Measurements from ENCODE around the gene BARX1. TPM values are rescaled to one million over a fixed set of nuclear protein-coding genes. Genes with fewer than 3 reads are reported as not detected.

The BARX1 gene
- total RNA-seq, 1 experiment from 2014 or later = not detected

DNA sequence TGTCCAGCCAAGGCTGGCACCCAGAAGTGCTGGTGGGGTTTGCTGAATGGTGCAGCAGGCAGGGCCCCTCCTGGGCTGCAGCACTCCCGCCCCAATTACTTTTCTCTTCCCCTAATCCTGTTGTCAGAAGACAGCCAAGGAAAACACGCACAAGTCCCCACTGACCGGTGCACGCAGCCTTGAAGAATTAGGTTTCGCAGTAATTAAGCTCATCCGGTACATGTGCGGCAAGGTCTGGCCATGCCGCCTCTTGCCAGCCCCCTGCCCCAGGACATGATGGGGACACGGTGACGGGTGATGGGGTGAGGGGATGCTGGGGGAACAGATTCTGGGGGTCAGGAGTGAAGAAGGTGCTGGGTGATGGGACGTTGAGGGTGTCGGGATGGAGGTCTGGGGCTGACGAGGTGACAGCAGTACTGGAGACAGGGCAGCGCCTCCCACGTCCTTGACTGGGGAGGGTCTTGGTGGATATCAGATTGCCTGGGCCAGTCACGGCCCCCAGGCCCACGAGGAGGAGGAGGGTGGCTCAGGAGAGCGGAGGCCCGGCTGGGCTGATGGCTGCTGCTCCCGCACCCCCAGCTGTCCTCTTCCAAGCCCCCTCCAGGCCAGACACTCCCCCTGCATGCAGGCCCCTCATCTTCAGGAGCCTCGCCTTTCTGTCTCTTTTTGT lies 34.9 kb downstream of the BARX1 start:
- no peak for DNase-seq (ENCODE audit: low read depth)

DNA sequence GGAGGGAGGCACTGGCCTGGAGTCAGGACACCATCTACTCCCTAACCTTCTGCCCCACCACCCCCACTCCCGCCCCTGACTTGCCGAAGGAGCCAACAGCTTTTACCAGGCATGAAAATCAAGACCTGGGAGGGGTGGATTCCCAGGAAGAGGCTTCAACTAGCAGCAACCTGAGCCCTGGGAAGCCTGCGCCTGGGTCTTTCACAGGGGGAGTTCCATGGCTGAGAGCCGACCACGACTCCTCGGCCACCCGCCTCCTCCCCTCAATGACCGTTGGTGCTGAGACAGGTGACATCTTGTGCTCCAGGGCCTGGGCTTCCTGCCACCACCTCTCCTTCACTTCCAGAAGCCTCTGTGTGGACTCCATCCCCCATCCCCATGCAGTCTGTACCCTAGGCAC lies 37.1 kb downstream of the BARX1 start:
- DNase-seq (ENCODE audit: low read depth) = no peak

DNA sequence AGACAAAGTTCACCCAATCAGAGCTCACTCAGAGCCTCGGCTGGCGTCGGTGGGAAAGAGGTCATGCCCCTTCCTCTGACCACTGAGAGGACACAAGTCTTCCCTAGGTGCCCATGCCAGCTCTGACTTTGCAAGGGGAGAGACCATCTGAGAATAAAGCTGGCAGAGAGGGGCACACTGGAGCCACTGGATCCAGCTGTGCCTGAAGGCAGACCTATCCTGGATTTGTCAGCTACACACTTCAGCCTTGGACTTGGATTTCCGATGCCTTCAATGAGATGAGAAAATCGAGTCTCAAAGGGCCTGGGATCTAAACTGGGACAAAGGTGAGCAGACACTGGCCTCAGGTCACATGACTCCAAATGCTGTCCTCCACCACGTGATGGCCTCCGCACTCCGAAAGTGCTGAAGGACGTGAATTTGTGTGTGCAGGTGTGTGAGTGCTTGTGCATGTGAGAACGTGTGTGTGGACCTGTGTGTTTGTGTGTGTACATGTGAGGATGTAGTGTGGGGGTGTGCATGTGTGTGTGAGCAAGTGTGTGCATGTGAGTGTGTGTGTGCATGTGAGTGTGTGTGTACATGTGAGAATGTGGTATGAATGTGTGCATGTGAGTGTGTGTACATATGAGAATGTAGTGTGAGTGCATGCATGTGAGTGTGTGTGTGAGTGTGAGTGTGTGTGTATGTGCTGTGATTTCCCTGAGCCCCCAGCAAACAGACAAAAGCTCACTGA lies 37.9 kb downstream of the BARX1 start:
- DNase-seq (ENCODE audit: low read depth) = no peak

DNA sequence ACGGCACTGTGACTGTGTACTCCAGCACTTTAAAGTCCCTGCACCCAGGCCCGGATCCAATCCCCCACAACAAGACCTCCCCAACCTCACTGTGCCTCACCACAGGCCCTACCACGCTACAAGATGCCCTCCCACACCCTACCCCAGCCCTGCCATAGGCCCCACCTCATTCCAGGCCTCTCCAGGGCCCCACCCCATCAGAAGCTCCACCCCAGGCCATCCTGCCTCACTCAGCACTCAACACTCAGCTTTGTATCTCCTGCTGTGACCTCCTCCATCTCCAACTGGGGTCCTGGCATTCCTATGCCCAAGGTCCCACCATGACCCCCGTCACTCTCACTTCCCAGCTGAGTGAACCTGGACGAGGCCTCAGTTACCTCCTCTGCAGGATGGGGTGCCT lies 38.8 kb downstream of the BARX1 start:
- no peak for DNase-seq (ENCODE audit: low read depth)

DNA sequence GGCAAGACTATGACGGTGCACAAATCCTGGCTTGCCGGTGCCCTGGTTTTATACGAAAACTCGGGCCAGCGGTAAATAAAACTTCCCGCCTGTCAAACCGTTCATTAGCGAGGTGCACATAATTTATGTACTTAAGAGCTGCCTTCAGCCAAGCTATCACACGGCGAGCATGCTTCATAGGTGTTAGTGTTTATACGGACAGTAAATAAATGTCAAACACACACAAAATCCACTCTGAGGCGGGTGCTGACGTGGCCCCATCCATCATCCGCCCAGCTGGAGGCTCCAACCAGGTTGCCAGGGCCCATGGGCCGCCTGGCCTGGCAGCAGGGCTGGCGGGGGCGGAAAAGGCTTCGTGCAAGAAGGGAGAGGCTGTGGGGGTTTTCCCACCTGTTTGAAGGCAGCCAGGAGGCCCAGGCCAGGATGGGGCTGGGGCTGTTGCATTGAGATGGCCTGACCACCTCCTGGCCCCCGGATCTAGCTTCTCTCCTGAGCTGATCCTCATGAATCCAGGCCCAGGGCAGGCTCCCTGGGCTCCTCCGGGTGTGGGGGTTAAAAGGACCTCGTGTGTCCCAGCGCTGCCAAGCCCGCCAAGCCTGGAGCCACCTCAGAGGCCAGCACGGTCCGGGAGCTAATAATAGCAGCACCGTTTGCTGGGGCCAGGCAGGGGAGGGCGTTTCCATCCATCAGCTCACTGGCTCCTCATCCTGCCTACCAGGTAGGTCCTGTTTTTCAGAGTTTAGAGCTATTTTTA lies 43.2 kb downstream of the BARX1 start:
- DNase-seq (ENCODE audit: low read depth) = no peak

DNA sequence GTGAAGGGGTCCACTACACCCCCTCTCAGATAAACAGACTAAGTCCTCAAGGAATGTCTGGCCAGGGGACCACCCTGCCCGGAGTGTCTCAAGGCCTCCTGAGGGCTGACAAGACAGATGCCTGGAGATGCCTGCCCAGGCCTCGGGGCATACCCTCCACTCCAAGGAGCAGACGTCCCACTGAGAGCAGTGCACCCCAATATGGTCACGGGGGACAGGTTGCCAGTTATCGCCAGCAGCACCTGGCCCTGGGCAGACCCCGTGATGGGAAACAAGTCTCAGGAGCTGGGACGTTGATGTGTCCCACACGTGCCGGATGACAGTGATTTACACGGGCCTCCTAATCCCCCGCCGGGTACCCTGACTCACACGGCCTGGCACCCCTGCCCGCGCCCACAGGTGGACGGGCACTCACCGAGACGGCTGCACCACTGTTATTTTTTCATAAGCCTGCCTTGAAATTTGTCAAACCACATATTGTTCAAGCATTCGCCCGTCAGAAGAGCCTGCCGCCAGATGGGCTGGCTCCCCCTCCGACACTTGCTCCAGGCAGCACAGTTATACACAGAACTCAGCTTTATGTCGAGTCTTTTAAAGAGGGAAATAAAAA lies 43.9 kb downstream of the BARX1 start:
- DNase-seq (ENCODE audit: low read depth) = no peak

DNA sequence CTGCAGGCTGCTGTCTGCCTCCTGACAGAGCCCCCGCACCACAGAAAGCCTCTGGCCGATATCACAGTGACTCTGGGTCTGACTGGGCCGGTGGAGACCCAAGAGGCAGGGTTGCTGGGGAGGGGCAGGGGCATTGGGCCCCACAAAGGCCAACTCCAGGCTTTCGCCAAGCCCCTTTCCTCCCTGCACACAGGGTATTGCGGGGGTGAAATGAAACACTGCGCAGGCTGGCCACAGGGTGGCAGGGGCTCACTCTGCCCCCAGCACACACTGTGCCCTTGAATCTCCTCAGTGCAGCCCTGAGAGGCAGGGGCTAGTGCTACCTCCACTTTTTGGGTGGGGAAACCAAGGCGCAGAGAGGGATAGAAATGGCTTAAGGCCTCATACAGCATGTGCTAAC lies 44.6 kb downstream of the BARX1 start:
- no peak for DNase-seq (ENCODE audit: low read depth)

DNA sequence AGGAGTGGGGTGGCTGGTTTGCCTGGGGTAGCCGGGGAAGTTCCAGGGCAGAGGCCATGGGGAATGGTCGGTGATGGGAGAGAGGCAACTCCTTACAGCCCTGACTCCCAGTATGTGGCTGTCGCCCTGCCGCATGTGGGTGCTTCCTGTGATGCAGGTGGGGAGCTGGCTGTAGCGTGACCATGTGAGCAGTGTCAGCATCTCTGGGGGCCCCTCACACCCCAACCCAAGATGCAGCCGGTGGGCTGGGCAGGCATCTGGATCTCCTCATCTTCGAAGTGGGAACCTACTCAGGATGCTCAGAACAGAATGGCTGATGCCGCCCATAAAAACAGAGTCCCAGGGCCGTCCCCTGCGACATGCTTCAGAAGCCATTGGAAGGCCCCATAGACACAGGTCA lies 45.0 kb downstream of the BARX1 start:
- no peak for DNase-seq (ENCODE audit: low read depth)

DNA sequence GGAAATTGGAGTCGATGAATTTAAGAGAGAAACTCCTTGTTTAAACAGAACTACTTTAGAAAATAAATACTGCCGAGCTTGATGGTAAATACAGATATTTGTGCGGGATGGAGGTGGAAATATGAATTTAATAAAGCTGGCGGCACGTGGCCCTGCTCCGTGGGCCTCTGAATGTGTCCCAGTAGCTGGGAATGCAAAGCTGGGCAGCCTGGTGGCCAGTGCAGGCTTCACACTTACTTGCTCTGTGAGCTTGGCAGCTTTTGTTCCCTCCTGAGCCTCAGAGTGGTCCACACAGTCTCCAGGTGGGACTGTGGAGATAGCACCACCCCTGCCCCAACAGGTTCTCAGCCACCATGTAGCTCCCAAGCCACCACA lies 45.9 kb downstream of the BARX1 start:
- no peak for DNase-seq (ENCODE audit: low read depth)

DNA sequence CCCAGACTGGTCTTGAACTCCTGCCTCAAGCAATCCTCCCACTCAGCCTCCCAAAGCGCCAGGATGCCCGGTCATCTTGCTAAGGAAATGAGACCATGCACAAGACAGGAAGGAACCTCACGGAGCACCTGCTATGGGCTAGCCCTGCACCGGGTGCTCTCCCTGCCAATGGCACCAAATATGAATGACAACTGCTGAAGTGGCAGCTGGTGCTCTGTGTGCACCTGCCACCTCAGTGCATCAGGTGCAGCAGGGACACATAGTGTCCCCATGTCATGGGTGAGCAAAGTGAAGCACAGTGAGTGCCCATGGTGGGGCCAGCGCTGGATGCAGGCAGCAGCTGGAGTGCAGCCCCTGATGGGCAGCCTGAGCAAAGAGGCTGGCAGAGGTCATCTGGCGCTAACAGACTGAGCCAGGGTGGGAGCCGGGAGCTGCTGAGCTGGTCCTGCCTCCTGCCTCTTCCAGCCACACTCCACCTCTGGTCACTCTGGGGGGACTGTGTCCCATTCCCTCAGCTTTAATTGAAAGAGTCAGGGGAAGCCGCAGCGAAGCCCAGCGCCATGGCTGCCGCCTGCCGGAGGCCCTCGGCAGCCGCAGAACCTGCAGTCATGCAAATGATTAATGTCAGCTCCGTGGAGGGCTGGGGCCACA lies 46.4 kb downstream of the BARX1 start:
- DNase-seq (ENCODE audit: low read depth) = no peak

DNA sequence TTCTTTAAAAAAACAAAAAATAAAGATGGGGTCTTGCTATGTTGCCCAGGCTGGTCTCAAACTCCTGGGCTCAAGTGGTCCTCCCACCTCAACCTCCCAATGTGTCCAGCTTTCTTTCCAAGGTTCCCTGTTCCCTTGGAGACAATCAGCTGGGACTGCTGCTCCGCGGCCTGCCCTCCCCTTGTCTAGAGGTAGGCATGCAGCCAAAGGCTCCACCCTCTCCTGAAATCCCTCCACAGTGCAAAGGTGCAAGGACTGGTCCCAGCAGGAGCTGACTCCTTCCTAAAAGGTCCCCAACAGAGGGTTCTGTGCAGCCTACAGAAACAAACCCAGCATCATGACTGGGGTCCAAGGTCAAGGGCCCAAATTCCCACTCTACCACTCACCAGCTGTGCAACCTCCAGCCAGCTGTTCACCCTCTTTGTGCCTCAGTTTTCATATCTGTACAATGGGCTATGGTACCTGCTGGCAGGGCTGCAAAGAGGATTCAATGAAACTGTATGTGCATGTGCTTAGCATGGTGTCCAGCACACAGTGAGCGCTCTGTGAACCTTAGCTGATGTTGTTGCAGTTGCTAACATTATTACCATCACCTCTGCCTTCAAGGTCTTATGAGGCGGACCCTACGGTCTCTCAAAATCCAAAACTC lies 47.5 kb downstream of the BARX1 start:
- no peak for DNase-seq (ENCODE audit: low read depth)

DNA sequence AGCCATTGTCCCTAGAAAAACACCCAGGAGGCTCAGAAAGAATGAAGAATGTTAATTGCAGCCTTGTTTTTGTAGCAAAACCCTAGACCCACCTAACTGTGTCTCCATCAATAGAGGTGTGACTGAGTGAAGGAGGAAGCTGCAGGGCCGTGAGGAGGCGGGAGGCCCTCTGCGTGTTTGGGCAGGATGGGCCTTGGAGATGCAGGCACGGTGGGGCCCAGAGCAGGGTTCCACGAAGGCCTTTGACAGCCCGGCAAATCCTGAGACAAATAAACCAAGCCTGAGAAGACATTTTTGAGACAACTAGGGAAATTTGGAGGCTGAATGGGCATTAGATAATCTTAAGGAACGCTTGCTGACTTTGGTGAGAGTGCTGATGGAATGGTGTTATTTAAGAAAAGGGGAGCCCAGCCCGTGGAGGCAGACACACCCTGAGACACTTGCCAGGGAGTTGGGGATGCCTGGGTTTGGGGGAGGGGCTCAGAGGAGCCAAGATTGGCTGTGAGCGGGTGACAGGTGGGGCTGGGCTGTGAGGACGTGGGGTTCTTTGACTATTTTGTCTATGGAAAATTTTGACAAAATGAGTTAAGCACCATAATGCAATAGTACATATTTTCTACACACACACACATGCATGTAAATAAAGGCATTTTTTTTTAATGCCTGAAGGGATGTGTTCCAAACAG lies 48.8 kb downstream of the BARX1 start:
- DNase-seq (ENCODE audit: low read depth) = no peak

DNA sequence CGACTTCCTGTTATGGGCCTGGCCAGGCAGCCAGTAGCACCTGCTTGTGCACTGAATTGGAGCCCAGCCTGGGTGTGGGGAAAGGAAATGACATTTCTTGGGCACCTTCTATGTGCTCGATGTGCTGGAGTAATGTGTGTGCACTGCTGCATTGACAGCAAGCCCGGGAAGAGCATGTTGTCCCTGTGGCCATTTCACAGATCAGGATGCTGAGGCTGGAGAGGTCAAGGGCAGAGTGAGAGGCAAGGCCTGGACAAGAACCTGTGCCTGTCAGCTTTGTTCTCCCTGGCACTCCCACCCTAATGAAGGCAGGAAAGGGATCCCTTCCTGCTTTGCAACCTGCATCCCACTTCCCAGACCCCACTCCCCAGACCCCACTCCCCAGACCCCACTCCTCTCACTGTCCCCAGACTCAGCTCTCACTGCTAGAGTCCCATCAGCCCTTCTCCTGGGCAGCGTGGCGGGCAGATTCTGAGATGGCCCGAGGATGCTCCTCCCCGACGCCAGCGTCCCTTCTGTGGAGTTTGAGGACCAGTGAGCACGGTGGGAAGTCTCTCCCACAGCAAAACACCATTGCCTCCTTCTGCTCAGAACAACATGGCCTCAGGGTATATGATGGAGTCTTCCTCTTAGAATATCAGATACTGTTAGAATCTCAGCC lies 49.6 kb downstream of the BARX1 start:
- DNase-seq (ENCODE audit: low read depth) = no peak

DNA sequence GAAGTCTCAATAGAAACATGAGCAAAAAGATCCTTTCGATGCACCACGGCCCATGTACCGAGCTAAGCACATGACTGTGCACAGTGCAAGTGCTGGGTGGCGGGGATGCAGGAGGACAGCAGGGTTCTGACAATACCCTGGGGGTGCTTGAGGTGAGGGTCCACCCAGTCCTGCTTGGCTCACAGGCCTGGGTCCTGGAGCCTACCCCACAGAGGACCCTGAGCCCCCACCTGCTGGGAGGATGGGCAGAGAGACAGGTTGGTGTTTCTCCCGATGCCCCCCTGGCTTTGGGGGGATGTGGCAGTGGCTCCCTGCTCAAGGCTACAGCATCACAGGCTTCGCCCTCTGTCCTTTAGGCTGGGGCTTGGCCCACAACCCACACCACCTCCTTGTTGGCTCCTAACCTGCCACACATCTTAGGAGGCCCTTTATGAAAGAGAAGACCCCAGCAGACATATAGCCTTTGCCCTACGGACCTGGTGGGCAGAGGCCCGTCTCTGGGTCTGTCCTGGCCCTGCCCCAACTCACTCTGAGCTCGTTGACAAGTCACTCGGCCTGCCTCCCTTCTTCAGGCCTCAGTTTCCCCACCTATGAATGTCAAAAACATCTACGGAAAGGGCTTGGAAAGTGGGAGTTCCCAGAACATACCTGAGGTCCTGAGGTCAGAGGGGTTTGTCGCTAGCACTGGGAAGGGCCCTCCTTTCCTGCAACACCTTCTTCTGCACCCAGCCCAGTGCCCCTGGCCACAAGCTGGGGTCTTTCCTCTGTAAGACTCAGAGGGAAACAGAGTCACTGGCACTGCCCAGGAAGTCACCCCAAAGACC lies 50.3 kb downstream of the BARX1 start:
- no peak for DNase-seq (ENCODE audit: low read depth)

DNA sequence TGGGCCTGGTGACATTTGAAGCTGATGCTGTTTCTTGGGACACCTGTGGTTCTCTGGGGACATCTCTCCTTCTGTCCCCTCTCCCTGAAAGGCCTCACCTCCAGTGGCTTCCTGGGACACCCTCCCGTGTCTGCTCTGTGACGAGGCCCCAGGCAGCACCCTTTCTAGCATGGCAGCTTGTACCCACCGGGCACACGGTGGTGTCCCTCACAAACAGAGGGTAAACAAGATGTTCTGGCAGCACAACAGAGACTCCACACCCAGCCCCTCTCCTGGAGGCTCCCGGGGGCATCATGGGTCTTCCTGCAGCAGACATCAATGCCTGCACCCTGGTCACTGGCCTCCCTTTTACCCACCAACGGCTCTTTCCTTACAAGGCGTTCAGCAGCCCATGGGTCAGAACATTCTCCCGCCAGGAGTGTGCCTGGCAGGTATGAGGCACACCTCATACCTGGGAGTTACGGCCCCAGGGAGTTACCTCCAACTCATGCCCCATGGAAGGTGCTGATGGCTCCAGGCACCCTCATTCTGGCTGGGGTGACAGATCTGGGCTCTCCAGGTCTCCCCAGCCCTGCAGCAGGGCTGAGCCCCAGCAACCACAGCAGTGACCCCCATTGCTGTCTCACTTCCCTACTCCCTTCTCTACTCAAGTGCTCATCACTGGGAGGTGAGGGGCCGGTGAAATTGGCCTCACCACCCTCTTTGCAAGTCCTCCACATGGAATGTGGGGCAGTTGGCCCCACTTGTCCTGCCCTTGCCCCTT lies 51.1 kb downstream of the BARX1 start:
- DNase-seq (ENCODE audit: low read depth) = no peak

DNA sequence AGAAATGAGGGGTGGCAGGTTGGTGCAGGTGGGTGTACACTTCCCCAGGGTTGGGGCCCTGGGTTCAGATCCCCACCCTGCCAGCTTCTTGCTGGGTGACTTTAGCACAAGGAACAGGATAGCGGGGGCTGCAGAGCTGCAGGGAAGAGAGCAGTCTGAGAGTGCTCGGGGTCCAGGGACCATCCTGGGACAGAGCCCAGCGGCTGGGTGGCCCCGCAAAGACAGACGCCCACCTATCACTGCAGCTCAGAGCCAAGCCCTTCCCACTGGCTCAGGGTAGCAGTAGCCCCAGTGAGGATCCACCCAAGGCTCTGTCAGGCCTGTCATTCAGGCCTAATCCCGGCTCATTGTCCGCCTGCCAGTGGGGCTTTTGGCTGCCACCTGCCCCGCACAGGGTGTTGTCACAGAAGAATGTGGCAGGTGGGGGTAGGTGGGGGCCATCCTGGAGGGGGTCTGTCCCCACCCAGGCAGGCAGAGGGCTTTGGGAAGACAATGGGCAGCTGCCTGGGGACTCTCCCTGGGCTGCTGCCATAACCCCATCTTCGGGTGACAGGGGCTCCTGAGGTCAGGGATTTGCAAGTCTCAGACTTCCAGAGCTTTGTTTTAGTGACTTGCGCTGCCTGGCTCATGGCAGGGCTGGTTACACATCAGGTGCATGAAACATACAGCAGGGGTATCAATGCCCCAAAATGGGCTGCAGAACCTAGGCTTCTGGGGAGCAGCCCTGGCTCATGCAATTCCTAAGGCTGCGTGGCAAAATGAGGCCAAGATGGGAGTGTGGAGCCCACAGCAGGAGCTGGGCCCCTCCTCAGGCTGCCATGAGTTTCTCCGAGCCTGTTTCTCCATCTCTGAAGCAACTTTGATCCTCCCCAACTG lies 52.1 kb downstream of the BARX1 start:
- DNase-seq (ENCODE audit: low read depth) = no peak

DNA sequence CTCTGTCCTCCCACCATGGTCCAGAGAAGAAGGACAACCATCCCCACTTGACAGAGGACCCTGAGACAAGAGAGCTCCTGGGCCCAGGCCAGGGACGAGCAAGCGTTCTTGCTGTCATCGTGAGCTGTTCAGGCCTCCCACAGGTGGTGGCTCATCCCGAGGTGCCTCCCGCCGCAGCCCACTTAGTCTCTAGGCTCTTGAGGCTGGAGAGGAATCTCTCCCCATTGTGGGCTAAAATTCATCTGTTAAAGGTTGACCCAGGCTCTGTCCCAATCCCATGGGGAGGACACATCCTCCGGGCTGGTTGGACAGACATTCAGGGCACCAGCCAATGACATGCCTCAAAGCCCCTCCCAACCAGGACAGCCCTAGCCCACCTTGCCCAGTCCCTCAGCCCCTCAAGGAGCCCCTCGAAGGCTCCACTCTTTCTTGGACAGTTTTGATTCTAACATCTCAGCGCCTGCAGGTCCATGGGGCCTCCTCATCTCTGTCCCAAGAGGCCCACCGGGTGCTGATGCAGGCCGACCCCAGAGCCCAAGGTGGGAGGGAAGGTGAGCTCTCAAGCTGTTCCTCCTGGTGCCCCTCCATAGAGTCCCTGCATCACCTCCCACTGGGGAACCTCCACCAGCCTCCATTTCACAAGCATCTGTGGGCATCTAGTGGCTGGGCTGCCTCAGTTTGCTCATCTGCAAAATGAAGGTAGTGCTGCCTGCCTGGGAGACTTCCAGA lies 52.9 kb downstream of the BARX1 start:
- no peak for DNase-seq (ENCODE audit: low read depth)
